ENCODE data around the gene PIK3C2G. TPM values are rescaled to one million over a fixed set of nuclear protein-coding genes. Genes with fewer than 3 reads are reported as not detected.

The PIK3C2G gene
- total and polyA plus RNA-seq, 2 of the 13 experiments (the other 11 are each of a cell fraction or from before 2014, with no cell fraction given) = not detected

- Histone ChIP-seq H3K4me3 (replicated peaks in 1 of 3; ENCODE audit: insufficient read depth in 1 of 3, low read depth in 2 of 3, low read length in 3 of 3) (no peak overlapping the region), H3K9me3 (ENCODE audit: low read length) (peaks cover 3% of the 10 kb centered on the region; the same call in 1 of the 2 replicates), H3K79me2 (ENCODE audit: insufficient read depth, low read length) (no peaks in the 10 kb centered on the region), H3K4me1 (ENCODE audit: insufficient read depth, low read length) (no peaks in the 10 kb centered on the region), H4K20me1 (ENCODE audit: insufficient read depth, low read length) (no peaks in the 10 kb centered on the region), H3K27me3 (ENCODE audit: control insufficient read depth in 1 of 2, insufficient read depth in 2 of 2, low read length in 2 of 2) (no peaks in the 10 kb centered on the region; a peak in 1 of 5 replicates), H3K4me2 (ENCODE audit: low read depth, low read length) (no peak overlapping the region), H3K36me3 (replicated peaks in 1 of 2; ENCODE audit: control insufficient read depth in 1 of 2, insufficient read depth in 2 of 2, low read length in 2 of 2) (no peaks in the 10 kb centered on the region), H3K27ac (ENCODE audit: extremely low read length, insufficient read depth, low read length) (no peak overlapping the region), H2AFZ (ENCODE audit: low read length) (no peak overlapping the region), H3K9ac (ENCODE audit: insufficient read depth, low read depth, low read length) (no peak overlapping the region)
- no TSS peak for BruUV-seq (replicated peaks)
- CTCF ChIA-PET (ENCODE audit: low intra/inter-chr PET ratio, low total read pairs) = no interaction called here
- POLR2A ChIA-PET = no interaction called here
- DNase-seq (ENCODE audit: low spot score) (no peak), ATAC-seq (no peak), FAIRE-seq (no peak)
- intact Hi-C loops (cut with micrococcal nuclease; ENCODE audit: unreplicated experiment) (no loop called here), in situ Hi-C loops (cut with HindIII; ENCODE audit: extremely low pct_ligation_motif_present, low pct_unique_long_range_greater_than_20kb) (no loop called here)
- TF ChIP-seq CBX2 (IDR thresholded peaks at IDR 0.05; ENCODE audit: low read depth, low read length) (no peak), CBX2 (CRISPR knock-in tag; IDR thresholded peaks at IDR 0.05; ENCODE audit: low read depth) (no peak), ZNF546 (CRISPR knock-in tag; conservative IDR thresholded peaks at IDR 0.05) (no peak), SNAPC4 (CRISPR knock-in tag; IDR thresholded peaks at IDR 0.05) (no peak), ZBTB33 (CRISPR knock-in tag; IDR thresholded peaks at IDR 0.05) (no peak)
- TF ChIP-seq, protein P1, sequence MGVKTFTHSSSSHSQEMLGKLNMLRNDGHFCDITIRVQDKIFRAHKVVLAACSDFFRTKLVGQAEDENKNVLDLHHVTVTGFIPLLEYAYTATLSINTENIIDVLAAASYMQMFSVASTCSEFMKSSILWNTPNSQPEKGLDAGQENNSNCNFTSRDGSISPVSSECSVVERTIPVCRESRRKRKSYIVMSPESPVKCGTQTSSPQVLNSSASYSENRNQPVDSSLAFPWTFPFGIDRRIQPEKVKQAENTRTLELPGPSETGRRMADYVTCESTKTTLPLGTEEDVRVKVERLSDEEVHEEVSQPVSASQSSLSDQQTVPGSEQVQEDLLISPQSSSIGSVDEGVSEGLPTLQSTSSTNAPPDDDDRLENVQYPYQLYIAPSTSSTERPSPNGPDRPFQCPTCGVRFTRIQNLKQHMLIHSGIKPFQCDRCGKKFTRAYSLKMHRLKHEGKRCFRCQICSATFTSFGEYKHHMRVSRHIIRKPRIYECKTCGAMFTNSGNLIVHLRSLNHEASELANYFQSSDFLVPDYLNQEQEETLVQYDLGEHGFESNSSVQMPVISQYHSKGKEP (CRISPR knock-in tag; IDR thresholded peaks at IDR 0.05) = no peak
Observed at GRCh38 chr12:18361433-18361832, 100.1 kb downstream of the PIK3C2G start.
